GM12891 (cell line): ENCODE measurements around the gene VIPR1.

ENCODE experiments used
- POLR2A ChIP-seq: IDR thresholded peaks from 2 replicates; pipeline ENCODE4 v1.6.1; 2011; ENCODE audit warnings: low read depth, low read length, control low read depth
- POLR2AphosphoS5 ChIP-seq: IDR thresholded peaks from 2 replicates; pipeline ENCODE4 v1.6.1; 2011; ENCODE audit warnings: low read depth, low read length, control low read depth
- SPI1 ChIP-seq: IDR thresholded peaks from 2 replicates; pipeline ENCODE4 v1.6.1; 2011; ENCODE audit warnings: low read depth, low read length, control low read depth
- TAF1 ChIP-seq: IDR thresholded peaks from 2 replicates; pipeline ENCODE4 v1.6.1; 2011; ENCODE audit warnings: low read depth, low read length, control low read depth

DNA sequence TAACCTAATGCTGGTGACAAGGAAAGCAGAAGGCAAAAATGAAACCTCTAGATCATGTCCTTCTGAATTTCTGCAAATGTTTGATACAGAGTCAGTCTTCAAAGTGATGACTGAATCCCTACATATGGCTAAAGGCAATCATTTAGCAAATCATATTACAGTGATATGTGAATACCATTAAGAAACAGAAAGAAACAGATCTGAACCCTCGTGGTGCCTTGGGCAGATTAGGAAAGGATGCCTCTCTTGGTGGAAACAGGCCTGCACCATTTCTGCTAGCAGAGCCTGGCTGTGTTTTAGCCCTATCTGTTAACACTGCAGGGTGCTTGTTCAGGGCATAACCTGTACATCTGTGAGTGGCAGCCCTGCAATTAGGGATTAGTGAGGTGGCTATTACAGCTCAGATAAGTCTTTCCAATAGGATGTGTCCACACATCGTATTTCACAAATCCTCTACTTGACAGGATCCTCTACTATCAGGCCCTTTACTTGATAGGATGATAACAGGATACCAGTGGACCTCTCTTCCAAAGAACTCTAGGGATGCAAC lies 67.2 kb downstream of the VIPR1 start:
- TF ChIP-seq POLR2A (no peak), POLR2AphosphoS5 (no peak), SPI1 (no peak), TAF1 (no peak)
